ENCODE measurements around the gene SKAP1.

Gene SKAP1

GRCh38 chr17:48176471-48176855 lies 253.6 kb downstream of the SKAP1 start:
- DNase-seq = no peak

- DNase-seq = no peak
These were observed 254.1 kb downstream of the SKAP1 start for GRCh38 chr17:48175692-48176470.

DNA sequence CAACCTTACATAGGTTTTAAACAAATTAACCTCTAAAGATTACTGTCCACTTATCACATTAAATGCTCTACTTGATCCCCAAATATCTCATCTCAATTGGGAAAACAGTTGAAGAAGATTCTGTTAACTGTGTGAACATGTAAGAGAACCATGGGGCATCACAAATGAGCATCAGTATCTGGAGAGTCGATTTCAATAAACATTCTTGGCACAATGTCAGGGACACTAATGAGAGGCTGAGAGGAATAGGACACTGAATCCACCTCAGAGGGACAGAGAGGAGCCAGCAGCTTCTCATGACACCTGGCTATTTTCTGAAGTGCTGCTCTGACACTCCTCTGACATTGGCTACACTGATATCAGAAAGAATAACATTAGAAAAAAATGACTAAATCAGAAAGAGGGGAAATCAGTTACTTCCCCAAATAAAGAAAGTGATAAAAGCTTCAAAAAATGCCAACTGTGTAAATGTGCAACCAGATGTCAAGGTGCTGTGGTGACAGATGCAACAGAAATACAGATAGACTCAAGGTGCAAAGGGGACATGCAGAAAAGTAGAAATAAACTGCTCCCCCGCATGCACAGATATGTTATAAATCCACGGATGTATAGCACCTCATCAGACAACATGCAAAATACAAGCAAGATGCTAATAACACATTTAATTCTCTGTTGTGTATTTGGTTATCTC lies 255.0 kb downstream of the SKAP1 start:
- no peak for DNase-seq

- DNase-seq = no peak
These were observed 256.6 kb downstream of the SKAP1 start for GRCh38 chr17:48173191-48173984.

- DNase-seq = no peak
These were observed 260.1 kb downstream of the SKAP1 start for GRCh38 chr17:48169926-48170325.

- no peak for DNase-seq
These were observed 266.2 kb downstream of the SKAP1 start for GRCh38 chr17:48163809-48164208.

GRCh38 chr17:48162946-48163506 lies 267.0 kb downstream of the SKAP1 start:
- no peak for DNase-seq

- no peak for DNase-seq
These were observed 267.6 kb downstream of the SKAP1 start for GRCh38 chr17:48162306-48162934.

DNA sequence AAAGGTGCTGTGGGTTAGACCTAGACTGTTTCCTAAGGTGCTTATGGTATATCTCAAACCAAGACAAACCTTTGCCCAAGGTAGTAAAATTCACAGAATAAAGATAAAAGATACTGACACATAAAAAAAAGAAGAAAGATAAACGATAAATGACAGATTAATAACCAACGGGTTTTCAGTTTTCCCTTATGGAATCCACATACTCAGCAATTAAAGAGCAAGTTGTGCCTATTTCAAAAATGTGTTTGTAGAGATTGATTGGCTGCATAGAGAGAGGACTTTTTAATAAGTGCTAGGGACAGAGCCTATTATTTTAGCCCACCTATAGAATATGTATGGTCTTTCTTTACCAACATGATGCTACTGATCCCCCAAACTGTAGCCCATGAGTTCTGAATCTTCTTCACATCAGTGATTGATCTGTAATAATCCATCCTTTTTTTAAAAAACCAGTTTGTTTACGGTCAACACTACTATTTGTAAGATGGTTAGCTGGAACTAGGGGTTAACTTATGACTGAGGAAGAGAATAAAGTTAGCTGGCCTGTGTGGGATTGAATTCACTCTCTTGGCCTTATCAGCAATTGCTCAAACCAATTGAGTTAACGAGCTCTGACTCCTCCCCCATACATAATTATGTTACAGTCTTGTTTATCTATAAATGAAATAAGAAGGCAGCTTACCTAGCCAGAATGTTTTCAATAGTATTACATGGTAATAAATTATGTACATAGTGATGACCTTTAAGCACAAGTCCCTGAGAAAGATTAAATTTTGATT lies 268.7 kb downstream of the SKAP1 start:
- no peak for DNase-seq

DNA sequence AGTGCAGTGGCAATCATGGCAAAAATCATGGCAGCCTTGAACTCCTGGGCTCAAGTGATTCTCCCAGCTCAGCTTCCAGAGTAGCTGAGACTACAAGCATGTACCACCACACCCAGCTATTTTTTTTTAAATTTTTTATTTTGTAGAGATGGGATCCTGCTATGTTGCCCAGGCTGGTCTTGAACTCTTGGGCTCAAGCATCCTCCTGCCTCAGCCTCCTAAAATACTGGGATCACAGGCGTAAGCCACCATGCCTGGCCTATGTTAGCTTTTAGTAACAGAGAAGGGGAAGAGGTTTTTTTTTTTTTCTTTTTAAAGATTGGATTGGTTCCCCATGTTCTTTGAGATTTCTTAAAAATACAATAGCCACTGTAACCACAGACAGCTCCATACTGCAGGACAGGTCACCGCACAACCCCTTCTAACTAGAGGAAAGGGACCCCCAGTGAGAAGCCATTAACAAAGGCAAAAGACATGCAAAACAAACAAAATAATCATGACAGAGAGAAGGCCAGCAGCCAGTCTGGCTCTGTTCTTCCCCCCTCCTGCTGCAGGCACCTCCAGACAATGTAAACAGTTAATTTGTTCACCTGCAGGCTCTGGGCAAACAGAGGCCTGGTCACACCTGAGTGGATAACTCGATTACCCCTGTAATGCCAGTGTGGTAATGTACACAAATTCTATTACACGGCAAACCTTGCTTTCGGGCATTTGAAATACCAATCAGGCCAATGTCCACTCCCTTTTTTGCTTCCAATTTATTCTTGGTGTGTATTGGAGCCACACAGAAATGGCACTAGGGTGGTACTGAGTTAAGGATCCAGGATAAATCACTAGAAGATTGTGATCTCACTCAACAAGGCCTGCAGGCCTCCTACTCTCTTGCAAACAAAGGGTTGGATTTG lies 269.6 kb downstream of the SKAP1 start:
- DNase-seq = no peak

DNA sequence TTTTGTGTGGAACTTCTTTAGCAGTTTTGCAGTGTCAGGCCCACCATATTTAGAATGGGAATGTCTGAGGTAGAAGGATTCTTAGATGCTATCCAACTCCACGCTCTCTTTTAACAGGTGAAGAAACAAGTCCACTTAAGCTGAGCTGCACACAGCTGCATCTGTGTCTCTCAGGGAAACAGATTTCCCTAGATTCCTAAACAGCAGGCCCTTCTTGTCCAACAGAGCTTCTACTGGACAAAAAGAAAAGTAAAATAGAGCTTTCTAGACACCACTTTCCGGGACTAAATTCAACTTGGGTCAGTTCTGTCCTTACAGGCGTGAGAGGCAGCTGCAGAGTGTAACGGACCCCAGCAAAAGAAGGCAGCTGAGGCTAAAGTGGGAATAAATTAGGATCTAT lies 270.8 kb downstream of the SKAP1 start:
- DNase-seq = no peak

GRCh38 chr17:48155889-48156611 lies 274.0 kb downstream of the SKAP1 start:
- no peak for DNase-seq

DNA sequence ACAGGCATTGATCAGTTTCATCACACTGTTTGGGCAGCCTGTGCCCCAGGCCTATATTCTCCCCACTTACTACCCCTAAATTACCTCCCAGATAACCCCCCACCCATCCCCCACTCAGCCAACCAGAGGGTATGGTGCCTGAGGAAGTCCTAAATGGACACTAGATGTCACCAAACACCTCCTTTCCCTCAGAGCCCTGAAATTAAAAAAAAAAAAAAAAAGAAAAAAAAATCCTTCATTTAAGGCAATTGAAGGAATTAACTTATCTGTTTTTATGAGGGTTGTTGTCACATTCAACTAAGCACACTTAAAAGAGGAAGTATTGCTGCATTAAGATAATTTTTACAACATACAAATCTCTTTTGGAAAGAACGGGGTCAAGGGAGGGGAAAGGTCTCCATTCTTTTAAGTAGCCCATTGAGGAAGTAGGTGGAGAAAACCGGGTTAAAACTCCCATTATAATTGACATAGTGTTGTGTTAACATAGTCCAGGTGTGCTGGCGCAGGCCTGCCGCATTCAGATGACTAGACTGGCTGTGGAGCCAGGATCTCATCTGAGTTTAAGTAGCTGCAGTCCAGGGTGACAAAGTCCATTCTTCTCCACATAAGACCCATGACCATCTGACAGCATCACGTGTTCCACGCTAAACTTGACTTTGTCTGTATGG lies 276.2 kb downstream of the SKAP1 start:
- no peak for DNase-seq

GRCh38 chr17:48152289-48152688 lies 277.7 kb downstream of the SKAP1 start:
- DNase-seq = no peak

GRCh38 chr17:48151220-48151619 lies 278.8 kb downstream of the SKAP1 start:
- no peak for DNase-seq

DNA sequence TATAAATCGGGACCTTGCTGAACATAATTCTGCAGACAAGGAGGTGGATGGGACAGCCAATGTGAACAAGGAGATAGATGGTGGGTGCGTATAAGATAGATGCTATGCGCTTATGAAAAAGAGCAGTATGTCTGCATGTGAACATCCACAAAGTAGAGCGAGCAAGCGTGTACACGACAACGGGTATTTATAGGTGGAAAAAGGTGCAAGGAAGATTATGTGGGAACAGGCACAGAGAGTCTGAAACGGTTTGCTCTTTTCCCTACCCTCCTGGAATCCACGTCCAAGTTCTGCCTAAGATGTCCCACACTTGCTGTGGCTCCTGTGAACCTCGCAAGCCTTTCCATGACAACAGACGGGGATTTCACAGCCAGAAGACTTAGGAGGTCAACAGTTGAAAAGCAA lies 279.4 kb downstream of the SKAP1 start:
- DNase-seq = no peak

GRCh38 chr17:48149787-48150463 lies 280.1 kb downstream of the SKAP1 start:
- no peak for DNase-seq

All from nucleus accumbens (tissue), 56 donors.